ENCODE data around the gene ITPKB. TPM values are rescaled to one million over a fixed set of nuclear protein-coding genes. Genes with fewer than 3 reads are reported as not detected.

Gene ITPKB
- total RNA-seq, 1 donor from 2014 or later: 31.2 TPM

- no peak overlapping the region for H3K4me3 Mint-ChIP-seq
- intact Hi-C loops (cut with micrococcal nuclease): no loop called here
- no peaks in the 10 kb centered on the region for H3K36me3 Mint-ChIP-seq (ENCODE audit: low read depth)
- H3K9me3 Mint-ChIP-seq: no peaks in the 10 kb centered on the region
- no peaks in the 10 kb centered on the region for H3K4me1 Mint-ChIP-seq
- peaks cover 2% of the 10 kb centered on the region for H3K27me3 Mint-ChIP-seq
- no peak overlapping the region for H3K27ac Mint-ChIP-seq
- no peak for DNase-seq
Measured at GRCh38 chr1:226586650-226587422, 152.2 kb downstream of the ITPKB start.

GRCh38 chr1:226586116-226586515 is 153.0 kb downstream of the ITPKB start:
- no peak overlapping the region for H3K27ac Mint-ChIP-seq
- peaks cover 2% of the 10 kb centered on the region for H3K27me3 Mint-ChIP-seq
- H3K9me3 Mint-ChIP-seq: no peaks in the 10 kb centered on the region
- H3K4me3 Mint-ChIP-seq: no peak overlapping the region
- intact Hi-C loops (cut with micrococcal nuclease): no loop called here
- DNase-seq: no peak
- H3K36me3 Mint-ChIP-seq (ENCODE audit: low read depth): no peaks in the 10 kb centered on the region
- no peaks in the 10 kb centered on the region for H3K4me1 Mint-ChIP-seq

GRCh38 chr1:226584164-226584563 is 154.9 kb downstream of the ITPKB start:
- DNase-seq: no peak
- no peaks in the 10 kb centered on the region for H3K36me3 Mint-ChIP-seq (ENCODE audit: low read depth)
- intact Hi-C loops (cut with micrococcal nuclease): no loop called here
- H3K9me3 Mint-ChIP-seq: no peaks in the 10 kb centered on the region
- H3K4me1 Mint-ChIP-seq: no peaks in the 10 kb centered on the region
- H3K27ac Mint-ChIP-seq: no peak overlapping the region
- H3K27me3 Mint-ChIP-seq: no peaks in the 10 kb centered on the region
- no peak overlapping the region for H3K4me3 Mint-ChIP-seq

- H3K9me3 Mint-ChIP-seq: no peaks in the 10 kb centered on the region
- H3K27me3 Mint-ChIP-seq: no peaks in the 10 kb centered on the region
- no peaks in the 10 kb centered on the region for H3K36me3 Mint-ChIP-seq (ENCODE audit: low read depth)
- no peak overlapping the region for H3K4me3 Mint-ChIP-seq
- no peak overlapping the region for H3K27ac Mint-ChIP-seq
- H3K4me1 Mint-ChIP-seq: no peaks in the 10 kb centered on the region
- intact Hi-C loops (cut with micrococcal nuclease): no loop called here
- DNase-seq: no peak
Measured at GRCh38 chr1:226582966-226583365, 156.1 kb downstream of the ITPKB start.

Other genes starting within 250 kb of the ITPKB start
- not detected in 2 replicates for gene STUM, start 190.5 kb downstream of the ITPKB start, total RNA-seq
- gene PSEN2, start 131.3 kb upstream of the ITPKB start, total RNA-seq: 10.4 and 10.7 TPM in 2 replicates
- gene COQ8A, start 201.0 kb upstream of the ITPKB start, total RNA-seq: 27.0 and 35.3 TPM in 2 replicates

All from activated CD4-positive, alpha-beta T cell treated with anti-CD3 and anti-CD28 coated beads, Interleukin-2, amount 10 ng/mL, durations not matched to agents 24 days and 14 days (primary cell).